ENCODE data around the gene LRRC36. TPM values are rescaled to one million over a fixed set of nuclear protein-coding genes. Genes with fewer than 3 reads are reported as not detected.

LRRC36 gene
- total and polyA plus RNA-seq, 2 experiments from 2014 or later, result 1.2 TPM; not detected in 1

DNA sequence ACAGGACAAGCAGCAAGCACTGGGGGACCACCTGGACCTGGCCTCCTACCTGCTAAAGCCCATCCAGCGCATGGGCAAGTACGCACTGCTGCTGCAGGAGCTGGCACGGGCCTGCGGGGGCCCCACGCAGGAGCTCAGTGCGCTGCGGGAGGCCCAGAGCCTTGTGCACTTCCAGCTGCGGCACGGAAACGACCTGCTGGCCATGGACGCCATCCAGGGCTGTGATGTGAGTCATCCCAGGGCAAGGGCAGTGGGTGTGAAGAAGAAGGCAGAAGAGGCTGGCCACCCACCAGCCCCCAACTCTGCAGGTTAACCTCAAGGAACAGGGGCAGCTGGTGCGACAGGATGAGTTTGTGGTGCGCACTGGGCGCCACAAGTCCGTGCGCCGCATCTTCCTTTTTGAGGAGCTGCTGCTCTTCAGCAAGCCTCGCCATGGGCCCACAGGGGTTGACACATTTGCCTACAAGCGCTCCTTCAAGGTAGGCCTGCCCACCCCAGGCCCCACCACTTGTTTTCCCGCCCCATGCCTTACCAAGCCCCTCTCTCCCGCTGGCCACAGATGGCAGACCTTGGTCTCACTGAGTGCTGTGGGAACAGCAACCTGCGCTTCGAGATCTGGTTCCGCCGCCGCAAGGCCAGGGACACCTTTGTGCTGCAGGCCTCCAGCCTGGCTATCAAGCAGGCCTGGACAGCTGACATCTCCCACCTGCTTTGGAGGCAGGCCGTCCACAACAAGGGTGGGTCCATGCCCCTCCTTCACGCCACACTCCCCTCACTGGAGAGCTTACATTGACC, 40.0 kb upstream of the LRRC36 start (continued):
- TF ChIP-seq, protein P1, sequence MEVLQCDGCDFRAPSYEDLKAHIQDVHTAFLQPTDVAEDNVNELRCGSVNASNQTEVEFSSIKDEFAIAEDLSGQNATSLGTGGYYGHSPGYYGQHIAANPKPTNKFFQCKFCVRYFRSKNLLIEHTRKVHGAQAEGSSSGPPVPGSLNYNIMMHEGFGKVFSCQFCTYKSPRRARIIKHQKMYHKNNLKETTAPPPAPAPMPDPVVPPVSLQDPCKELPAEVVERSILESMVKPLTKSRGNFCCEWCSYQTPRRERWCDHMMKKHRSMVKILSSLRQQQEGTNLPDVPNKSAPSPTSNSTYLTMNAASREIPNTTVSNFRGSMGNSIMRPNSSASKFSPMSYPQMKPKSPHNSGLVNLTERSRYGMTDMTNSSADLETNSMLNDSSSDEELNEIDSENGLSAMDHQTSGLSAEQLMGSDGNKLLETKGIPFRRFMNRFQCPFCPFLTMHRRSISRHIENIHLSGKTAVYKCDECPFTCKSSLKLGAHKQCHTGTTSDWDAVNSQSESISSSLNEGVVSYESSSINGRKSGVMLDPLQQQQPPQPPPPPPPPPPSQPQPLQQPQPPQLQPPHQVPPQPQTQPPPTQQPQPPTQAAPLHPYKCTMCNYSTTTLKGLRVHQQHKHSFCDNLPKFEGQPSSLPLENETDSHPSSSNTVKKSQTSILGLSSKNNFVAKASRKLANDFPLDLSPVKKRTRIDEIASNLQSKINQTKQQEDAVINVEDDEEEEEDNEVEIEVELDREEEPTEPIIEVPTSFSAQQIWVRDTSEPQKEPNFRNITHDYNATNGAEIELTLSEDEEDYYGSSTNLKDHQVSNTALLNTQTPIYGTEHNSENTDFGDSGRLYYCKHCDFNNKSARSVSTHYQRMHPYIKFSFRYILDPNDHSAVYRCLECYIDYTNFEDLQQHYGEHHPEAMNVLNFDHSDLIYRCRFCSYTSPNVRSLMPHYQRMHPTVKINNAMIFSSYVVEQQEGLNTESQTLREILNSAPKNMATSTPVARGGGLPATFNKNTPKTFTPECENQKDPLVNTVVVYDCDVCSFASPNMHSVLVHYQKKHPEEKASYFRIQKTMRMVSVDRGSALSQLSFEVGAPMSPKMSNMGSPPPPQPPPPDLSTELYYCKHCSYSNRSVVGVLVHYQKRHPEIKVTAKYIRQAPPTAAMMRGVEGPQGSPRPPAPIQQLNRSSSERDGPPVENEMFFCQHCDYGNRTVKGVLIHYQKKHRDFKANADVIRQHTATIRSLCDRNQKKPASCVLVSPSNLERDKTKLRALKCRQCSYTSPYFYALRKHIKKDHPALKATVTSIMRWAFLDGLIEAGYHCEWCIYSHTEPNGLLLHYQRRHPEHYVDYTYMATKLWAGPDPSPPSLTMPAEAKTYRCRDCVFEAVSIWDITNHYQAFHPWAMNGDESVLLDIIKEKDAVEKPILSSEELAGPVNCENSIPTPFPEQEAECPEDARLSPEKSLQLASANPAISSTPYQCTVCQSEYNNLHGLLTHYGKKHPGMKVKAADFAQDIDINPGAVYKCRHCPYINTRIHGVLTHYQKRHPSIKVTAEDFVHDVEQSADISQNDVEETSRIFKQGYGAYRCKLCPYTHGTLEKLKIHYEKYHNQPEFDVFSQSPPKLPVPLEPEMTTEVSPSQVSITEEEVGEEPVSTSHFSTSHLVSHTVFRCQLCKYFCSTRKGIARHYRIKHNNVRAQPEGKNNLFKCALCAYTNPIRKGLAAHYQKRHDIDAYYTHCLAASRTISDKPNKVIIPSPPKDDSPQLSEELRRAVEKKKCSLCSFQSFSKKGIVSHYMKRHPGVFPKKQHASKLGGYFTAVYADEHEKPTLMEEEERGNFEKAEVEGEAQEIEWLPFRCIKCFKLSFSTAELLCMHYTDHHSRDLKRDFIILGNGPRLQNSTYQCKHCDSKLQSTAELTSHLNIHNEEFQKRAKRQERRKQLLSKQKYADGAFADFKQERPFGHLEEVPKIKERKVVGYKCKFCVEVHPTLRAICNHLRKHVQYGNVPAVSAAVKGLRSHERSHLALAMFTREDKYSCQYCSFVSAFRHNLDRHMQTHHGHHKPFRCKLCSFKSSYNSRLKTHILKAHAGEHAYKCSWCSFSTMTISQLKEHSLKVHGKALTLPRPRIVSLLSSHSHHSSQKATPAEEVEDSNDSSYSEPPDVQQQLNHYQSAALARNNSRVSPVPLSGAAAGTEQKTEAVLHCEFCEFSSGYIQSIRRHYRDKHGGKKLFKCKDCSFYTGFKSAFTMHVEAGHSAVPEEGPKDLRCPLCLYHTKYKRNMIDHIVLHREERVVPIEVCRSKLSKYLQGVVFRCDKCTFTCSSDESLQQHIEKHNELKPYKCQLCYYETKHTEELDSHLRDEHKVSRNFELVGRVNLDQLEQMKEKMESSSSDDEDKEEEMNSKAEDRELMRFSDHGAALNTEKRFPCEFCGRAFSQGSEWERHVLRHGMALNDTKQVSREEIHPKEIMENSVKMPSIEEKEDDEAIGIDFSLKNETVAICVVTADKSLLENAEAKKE (CRISPR knock-in tag; IDR thresholded peaks at IDR 0.05), result no peak
- no peak for TF ChIP-seq EZH2phosphoT487 (IDR thresholded peaks at IDR 0.05; ENCODE audit: unreplicated experiment)
- no peak for TF ChIP-seq STAT1 (IDR thresholded peaks at IDR 0.05; ENCODE audit: unreplicated experiment)
- TF ChIP-seq ETS1 (IDR thresholded peaks at IDR 0.05), result no peak
- no peak for TF ChIP-seq NANOG (IDR thresholded peaks at IDR 0.05; ENCODE audit: borderline replicate concordance)
- TF ChIP-seq POLR2AphosphoS5 (IDR thresholded peaks at IDR 0.05; ENCODE audit: low read depth), result no peak

DNA sequence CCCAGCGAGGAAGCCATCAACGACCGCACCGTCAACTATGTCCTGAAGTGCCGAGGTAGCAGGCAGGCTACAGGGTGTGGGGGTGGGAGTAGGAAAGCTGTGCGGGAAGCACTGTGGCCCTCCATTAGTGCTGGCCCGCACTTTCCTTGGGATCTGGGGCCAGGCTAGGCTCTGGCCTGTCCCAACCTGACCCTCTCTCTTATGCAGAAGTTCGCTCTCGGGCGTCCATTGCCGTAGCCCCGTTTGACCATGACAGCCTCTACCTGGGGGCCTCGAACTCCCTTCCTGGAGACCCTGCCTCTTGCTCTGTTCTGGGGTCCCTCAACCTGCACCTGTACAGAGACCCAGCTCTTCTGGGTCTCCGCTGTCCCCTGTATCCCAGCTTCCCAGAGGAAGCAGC, 38.7 kb upstream of the LRRC36 start:
- Histone ChIP-seq H3K27ac (ENCODE audit: low read depth) (no peak overlapping the region), H3F3A (replicated peaks; ENCODE audit: low read depth) (no peaks in the 10 kb centered on the region), H3K4me3 (no peak overlapping the region), H2AFZ (no peak overlapping the region), H3K27me3 (ENCODE audit: insufficient read depth) (no peaks in the 10 kb centered on the region), H3K9me2 (ENCODE audit: insufficient read depth) (no peaks in the 10 kb centered on the region), H3K36me3 (ENCODE audit: insufficient read depth) (no peaks in the 10 kb centered on the region), H3K4me1 (ENCODE audit: insufficient read depth) (no peaks in the 10 kb centered on the region), H4K20me1 (replicated peaks; ENCODE audit: insufficient read depth) (no peaks in the 10 kb centered on the region), H3K79me2 (replicated peaks; ENCODE audit: insufficient read depth) (no peaks in the 10 kb centered on the region), H3K4me2 (no peak overlapping the region)
- ATAC-seq (no peak), DNase-seq (ENCODE audit: low spot score) (no peak)
- Mint-ChIP-seq H3K4me1 (no peaks in the 10 kb centered on the region; the same call in 1 of the 3 replicates), H3K4me3 (no peak overlapping the region), H3K36me3 (ENCODE audit: low read depth) (peaks cover under 1% of the 10 kb centered on the region), H3K27me3 (ENCODE audit: insufficient read depth, low read depth, poor library complexity) (peaks cover 3% of the 10 kb centered on the region), H3K9me3 (no peaks in the 10 kb centered on the region), H3K27ac (no peak overlapping the region)
- TF ChIP-seq EZH2phosphoT487 (IDR thresholded peaks at IDR 0.05; ENCODE audit: unreplicated experiment) (no peak), EZH2 (IDR thresholded peaks at IDR 0.05; ENCODE audit: low read depth, unreplicated experiment) (no peak), STAT1 (IDR thresholded peaks at IDR 0.05; ENCODE audit: unreplicated experiment) (no peak)
- TF ChIP-seq, protein P1 (CRISPR knock-in tag; IDR thresholded peaks at IDR 0.05), result no peak
